LNCaP clone FGC (cell line): ENCODE data around the gene PIK3C3.
A peak's percentile ranks its signal among the peaks of the same experiment; 100 is the strongest.

Source experiments
- DNase-seq: peaks from one replicate; pipeline ENCODE4 v3.0.0-alpha.2; 2011; ENCODE audit warnings: low read depth
- H3K4me3 ChIP-seq: 2 replicates; pipeline ENCODE4 v1.5.1; 2011; ENCODE audit warnings: mild to moderate bottlenecking, low read depth, low read length, control low read depth
- TF ChIP-seq, protein P1 (sequence below): IDR thresholded peaks from 2 replicates; pipeline ENCODE4 v1.5.1; 2012; ENCODE audit warnings: mild to moderate bottlenecking; ENCODE audit not compliant: control insufficient read depth, insufficient read depth; ENCODE audit errors: extremely low read depth

The PIK3C3 gene

DNA sequence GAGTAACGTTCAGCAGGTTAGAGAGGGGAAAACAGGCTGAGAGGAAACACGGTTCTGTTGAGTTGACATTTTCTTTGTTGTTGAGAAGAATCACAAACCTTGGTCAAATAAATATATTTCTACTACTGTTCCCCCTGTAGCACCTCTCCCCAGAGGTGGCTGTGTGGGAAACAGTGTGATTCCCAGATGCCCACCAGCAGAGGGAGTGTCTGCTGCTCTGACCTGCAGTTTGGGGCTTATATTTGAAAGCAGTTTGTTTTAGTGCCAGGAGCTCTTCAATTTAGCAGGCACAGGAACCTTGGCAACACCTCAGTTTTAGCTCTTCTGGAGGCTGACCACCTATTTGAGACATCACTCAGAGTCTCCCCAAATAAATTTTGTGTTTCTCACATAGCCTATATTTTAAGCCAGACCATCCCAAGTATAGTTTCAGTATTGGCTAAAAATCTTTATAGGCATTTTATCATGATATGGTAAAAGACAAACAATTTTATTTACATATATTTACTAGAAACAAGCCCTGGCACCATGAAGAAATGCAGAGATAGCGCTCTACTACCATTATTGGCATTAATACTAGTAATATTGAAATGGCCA is 75.7 kb downstream of the PIK3C3 start:
- TF ChIP-seq, protein P1, sequence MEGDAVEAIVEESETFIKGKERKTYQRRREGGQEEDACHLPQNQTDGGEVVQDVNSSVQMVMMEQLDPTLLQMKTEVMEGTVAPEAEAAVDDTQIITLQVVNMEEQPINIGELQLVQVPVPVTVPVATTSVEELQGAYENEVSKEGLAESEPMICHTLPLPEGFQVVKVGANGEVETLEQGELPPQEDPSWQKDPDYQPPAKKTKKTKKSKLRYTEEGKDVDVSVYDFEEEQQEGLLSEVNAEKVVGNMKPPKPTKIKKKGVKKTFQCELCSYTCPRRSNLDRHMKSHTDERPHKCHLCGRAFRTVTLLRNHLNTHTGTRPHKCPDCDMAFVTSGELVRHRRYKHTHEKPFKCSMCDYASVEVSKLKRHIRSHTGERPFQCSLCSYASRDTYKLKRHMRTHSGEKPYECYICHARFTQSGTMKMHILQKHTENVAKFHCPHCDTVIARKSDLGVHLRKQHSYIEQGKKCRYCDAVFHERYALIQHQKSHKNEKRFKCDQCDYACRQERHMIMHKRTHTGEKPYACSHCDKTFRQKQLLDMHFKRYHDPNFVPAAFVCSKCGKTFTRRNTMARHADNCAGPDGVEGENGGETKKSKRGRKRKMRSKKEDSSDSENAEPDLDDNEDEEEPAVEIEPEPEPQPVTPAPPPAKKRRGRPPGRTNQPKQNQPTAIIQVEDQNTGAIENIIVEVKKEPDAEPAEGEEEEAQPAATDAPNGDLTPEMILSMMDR = peak; percentile 74
- no peak overlapping the region for H3K4me3 ChIP-seq
- DNase-seq = no peak

- DNase-seq = no peak
- H3K4me3 ChIP-seq = no peak overlapping the region
- TF ChIP-seq, protein P1 = no peak
Measured at GRCh38 chr18:42032447-42032846, 77.4 kb downstream of the PIK3C3 start.

GRCh38 chr18:42033137-42033810 is 78.2 kb downstream of the PIK3C3 start:
- H3K4me3 ChIP-seq = no peak overlapping the region
- TF ChIP-seq, protein P1 = no peak
- no peak for DNase-seq

GRCh38 chr18:42038936-42039335 is 83.9 kb downstream of the PIK3C3 start:
- TF ChIP-seq, protein P1 = no peak
- no peak overlapping the region for H3K4me3 ChIP-seq
- DNase-seq = no peak

DNA sequence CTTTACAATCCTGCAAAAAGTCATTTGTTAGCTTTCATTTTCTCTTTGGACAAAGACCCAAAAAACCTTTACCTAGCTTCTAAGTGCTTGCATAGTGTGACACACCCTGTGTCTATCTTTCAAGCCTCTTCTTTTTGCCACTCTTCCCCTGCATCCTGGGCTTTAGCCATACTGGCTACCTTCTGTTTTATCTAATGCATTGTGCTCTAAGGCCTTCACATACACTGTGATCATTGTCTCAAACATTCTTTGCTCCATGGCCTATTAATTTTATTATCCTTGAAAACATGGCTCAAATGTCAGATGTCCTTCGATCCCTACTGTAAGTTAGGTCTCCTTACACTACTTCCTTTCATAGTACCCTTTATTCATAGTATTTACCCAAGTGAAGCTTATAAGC is 84.4 kb downstream of the PIK3C3 start:
- no peak for DNase-seq
- TF ChIP-seq, protein P1 = no peak
- no peak overlapping the region for H3K4me3 ChIP-seq

DNA sequence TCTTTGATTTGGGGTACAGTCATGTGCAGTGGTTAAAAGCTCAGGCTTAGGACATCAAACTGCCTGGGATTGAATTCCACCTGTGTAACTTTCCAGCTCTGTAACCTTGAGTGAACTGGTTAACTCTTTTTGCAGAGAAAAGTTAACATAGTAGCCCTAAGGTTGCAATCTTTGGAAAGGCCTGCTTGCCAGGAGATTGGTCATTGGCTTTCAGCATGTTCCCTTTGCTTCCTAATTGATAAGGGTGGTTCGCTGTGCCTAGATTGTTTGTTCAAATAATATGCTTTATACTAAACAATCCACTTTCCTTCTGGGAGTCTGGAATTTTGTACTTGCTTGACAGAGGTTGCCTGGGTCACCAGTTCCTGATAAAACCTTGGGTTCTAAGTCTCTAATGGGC is 86.8 kb downstream of the PIK3C3 start:
- no peak overlapping the region for H3K4me3 ChIP-seq
- TF ChIP-seq, protein P1 = no peak
- DNase-seq = no peak

- TF ChIP-seq, protein P1 = no peak
- DNase-seq = no peak
Measured at GRCh38 chr18:42045346-42045745, 90.3 kb downstream of the PIK3C3 start.

More at GRCh38 chr18:42045346-42045745, 90.3 kb downstream of the PIK3C3 start:
- no peak overlapping the region for H3K4me3 ChIP-seq
